ENCODE data around the gene LSM14A.
A peak's percentile ranks its signal among the peaks of the same experiment; 100 is the strongest.

Gene LSM14A

DNA sequence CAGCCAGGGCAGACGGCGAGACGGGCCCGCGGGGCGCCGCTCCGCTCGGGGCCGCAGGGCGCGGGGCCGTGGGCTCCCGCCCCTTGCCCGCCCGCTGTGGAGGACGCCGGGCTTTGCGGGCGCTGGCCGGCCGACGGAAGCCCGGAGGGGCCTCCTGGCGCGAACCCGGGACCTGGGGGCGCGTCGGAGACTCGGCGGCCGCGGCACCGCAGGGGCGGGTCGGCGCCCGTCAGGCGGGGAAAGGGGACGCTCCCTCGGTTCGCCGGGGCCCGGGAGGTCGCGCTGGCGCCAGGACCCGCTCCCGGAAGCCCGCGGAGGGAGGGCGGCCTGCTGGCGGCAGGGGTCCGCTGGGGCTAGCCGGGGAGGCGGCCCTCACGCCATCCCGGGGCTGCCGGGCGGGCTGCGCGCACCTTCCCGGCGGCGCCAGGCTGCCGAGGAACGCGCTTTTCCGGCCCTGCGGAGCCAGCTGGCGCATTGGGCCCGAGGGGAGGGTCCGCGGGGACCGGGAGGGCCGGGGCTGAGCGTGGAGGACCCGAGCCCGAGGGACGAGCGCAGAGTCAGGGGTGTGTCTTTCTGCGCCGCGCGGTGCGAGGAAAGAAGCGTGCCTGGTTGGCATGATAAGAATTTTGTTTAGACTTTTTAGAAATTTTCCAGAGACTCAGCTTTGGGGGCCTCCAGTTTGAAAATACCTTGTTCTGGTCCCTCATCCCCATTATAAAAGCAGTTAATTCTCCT, 82.6 kb downstream of the LSM14A start:
- peak; percentile 75 for DNase-seq (ENCODE audit: low read depth, low spot score)

DNA sequence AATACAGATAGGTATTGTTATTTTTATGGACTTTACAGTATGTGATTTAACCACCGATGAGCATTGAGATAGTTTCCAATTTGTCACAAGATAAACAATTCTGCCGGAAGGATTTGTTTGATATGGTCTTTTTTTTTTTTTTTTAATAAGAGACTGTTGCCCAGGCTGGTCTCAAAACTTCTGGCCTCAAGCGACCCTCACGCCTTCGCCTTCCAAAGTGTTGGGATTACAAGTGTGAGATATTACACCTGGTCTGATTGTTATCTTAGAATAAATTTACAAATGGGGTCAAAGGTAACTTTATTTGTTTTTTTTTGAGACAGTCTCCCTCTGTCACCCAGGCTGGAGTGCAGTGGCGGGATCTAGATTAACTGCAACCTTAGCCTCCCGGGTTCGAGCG, 83.2 kb downstream of the LSM14A start:
- DNase-seq (ENCODE audit: low read depth, low spot score) = no peak

DNA sequence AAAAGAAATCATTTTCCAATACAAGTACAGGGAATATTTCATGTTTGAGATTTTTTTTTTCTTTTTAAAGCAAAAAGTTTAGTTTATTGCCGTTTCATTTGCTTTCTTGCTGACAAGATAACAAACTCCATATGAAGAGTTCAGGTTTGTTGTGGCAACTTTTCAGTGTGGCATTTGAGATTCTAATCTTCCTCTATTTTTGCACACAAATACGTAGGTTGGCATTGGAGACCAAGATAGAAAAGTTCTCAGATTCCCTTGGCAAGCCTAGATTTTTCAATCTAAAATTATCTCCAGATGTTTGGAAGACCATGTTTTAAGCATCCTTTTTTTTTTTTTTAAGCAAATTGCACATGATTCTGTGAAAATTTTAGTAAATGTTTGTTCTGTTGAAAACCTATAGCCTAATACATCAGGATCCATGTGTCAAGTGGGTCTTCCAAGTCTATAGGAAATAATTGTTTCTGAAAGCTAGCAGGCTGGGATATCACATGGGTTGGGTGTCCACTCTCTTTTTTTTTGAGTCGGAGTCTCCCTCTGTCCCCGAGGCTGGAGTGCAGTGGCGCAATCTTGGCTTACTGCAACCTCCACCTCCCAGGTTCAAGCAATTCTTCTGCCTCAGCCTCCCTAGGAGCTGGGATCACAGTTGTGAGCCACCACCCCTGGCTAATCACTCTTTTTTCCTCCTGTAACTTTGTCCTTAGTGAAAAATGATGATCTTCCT, 84.7 kb downstream of the LSM14A start:
- no peak for DNase-seq (ENCODE audit: low read depth, low spot score)

DNA sequence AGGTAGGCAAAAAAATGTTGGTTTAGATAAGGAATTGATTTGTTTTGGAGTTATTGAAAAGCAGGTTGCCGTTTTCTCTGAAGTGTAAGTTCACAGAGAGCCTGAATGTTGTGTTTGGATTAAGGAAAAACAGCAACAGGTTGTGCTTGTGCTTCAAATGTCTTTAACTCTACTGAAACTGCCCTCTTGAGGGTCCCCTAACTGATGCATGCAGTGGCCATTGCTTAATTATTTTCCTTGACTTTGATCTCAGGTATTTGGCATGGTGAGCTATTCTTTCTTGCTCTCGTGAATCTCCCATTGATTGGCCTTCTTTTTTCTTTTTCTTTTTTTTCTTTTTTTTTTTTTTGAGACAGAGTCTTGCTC, 85.2 kb downstream of the LSM14A start:
- DNase-seq (ENCODE audit: low read depth, low spot score) = no peak

DNA sequence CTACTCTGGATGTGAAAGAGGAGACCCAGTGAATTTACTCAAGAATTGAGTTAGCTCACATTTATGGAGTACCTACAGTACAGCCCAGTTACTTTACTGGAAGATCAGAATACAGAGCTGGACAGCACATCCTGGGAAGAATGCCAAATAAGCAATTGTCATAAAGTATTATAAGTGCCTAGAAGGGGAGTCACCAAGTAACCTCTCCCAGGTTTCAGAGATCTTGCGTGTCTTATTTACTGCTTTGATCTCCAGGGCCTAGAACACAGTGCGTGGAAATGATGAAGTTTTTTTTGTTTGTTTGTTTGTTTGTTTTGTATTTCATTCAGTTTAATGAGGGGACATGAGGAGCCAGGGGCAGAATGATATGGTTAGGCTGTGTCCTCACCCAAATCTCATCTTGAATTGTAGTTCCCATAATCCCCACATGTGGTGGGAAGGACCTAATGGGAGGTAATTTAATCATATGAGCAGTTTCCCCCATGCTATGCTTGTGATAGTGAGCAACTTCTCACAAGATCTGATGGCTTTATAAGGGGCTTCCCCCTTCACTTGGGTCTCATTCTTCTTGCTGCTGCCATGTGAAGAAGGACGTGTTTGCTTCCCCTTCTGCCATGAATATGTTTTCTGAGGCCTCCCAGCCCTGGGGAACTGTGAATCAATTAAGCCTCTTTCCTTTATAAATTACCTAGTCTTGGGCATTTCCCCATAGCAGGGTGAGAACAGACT, 87.2 kb downstream of the LSM14A start:
- DNase-seq (ENCODE audit: low read depth, low spot score) = no peak

DNA sequence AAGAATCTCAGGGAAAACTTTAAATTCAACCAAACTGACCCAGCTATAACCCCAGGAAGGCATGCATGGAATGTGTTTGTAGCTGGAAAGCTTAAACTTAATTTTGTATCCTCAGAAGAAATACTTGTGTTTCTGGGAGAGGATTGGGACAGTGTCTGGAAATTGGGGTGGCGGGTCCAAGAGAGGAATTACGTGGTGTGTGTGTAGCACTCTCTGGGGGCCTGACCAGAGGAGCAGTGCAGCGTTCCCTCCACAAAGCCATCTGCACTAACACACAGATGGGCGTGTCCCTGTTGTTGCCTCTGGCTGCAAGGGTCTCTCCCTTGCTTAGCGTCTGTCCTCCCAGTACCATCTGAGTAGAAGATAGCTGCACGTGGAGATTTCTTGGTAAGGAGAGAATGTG, 88.5 kb downstream of the LSM14A start:
- peak; percentile 71 for DNase-seq (ENCODE audit: low read depth, low spot score)

DNA sequence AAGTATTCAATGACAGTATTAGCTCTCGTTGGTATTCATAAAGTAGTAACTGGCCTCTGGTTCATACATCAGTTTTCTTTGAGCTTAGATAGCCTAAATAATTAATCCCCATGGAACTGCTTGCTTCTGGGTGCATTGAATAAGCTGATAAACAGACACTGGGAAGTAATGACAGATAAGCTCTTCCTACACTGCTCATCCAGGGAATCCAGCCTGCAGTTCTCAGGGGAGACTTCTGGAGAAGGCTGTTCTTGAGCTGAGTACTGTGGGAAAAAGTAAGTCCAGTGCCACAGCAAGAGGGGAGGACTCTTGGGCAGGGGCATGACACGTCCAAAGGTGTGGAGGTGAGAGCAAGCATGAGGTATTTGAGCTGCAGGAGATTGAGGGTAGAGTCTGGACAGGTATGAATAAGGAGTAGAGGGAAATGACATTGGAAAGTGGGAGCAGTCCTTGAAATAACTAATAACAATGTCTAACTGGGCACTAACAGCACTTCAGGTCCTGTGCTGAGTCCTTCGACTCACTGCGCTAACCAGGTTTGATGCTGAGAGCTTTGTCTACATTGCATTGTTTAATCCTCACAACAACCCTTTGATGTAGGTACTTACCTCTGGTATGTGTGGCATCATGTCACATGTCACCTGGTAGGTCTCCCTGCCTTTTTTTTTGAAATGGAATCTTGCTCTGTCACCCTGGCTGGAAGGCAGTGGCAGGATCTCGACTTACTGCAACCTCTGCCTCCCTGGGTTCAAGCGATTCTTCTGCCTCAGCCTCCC, 89.2 kb downstream of the LSM14A start:
- no peak for DNase-seq (ENCODE audit: low read depth, low spot score)

DNA sequence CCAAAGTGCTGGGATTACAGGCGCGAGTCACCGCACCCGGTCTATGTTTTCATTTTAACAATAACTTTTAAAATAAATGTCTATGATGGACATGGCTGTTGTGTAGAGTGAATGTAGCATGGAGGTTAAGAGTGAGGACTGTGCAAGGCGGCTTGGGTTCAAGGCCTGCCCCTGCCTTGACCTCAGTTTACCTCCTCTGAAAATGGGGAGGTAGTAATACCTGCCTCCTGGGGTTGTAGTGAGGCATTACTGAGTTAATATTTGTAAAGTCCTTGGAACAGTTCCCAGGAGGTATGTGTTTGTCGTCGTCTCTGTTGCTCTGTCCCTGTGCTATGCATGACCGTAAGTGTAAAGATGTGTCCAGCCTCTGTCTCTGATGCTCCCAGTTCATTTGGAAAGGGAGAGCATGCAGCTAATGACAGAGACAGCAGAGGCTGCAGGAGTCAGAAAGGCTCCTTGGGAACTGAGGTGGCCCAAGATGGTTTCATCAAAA, 91.5 kb downstream of the LSM14A start:
- no peak for DNase-seq (ENCODE audit: low read depth, low spot score)

DNA sequence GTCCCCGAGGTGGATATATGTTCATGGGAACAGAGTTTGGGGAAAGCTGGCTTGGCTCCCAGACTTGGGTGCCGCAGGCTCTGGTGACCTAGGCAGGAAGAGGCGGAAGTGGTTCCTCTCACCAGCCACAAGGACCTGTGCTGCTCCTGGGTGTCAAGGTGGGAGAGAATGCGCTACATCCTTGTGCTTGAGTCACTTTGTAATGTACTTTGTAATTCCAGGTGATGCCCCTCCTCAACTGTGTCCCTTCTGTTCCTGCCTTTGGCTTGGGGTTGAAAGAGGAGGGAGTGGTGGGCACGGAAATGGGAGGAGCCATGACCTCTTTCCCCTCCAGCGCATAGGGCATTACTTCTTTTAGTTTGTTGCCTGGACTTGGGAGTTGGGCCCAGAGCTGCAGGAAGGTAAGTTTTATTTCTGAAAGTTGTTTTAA, 92.9 kb downstream of the LSM14A start:
- no peak for DNase-seq (ENCODE audit: low read depth, low spot score)

DNA sequence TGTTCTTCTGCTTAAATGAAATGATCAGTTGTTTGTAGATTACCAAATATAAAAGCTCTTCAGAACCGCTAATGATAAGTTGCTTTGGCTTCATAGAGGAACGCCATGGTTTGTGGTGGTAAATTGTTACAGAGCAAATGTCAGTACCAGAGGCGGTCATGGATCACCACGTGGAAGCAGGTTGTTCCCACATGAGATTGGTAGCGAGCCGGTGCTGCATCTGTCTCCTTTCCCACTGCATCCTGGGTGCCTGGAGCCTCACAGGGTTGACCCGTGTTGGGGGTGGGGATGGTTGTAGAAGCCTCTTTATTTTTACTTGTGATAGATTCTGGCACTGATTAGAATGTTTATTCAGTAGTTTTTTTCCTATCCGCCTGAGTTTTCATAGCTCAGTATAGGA, 96.8 kb downstream of the LSM14A start:
- no peak for DNase-seq (ENCODE audit: low read depth, low spot score)

DNA sequence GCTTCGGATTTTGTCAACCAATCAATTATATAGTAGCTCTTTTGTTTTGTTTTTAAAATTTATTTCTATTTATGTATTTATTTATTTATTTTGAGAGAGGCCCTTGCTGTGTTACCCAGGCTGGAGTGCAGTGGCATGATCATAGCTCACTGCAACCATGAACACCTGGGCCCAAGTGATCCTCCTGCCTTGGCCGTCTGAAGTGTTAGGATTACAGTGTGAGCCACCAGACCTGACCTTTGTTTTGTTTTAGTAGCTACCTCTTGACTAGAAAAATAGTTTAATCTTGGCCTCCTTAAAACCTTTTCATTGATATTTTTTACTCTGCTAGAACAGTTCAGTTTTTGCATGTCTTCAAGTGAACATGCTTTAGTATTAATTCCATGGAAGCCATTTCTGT, 97.2 kb downstream of the LSM14A start:
- DNase-seq (ENCODE audit: low read depth, low spot score) = no peak

DNA sequence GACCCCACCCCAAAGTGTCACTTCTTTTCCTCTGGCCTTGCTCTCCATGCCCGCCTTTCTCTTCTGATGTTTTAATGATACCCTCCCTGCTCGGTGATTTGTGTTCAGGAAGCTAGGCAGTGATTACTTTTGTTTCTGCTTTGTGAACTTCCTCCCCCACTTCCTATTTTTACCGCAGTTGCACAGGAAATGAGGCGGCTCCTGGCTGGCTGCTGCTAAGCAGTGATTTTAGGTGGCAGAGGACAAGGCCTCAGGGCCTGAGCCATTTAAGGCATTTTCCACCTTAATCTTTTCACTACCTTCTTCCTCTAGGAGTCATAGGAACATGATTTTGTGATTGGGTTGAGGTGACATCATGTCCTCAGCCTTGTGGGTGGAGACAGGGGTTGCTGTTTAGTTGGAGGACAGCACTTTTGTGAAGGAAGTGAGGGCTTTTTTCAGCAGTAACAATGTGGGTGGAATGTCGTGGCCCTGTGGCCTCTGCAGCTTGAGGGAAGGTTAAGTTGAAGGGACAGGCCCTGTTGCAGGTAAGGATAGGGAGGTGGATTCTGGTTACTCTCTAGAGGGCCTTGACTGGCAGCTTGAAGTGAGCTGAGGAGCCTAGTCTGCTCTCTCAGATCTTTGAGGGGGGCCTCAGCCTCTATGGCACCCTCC, 97.8 kb downstream of the LSM14A start:
- DNase-seq (ENCODE audit: low read depth, low spot score) = peak; percentile 72

DNA sequence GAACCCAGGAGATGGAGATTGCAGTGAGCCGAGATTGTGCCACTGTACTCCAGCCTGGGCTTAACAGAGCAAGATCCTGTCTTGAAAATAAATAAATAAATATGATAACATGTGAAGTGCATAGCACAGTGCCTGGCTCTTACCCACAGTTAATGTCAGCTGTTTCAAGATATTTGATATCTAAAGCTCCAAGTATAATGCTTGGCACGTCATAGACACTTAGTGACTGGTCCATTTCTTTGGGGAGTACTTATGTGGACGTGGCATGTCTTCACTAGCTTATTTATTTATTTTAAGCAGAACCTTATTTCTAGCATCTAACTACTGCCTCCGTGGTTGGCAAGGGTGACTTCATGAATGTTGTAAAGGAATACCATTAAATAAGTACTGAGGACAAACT, 100.8 kb downstream of the LSM14A start:
- DNase-seq (ENCODE audit: low read depth, low spot score) = no peak

DNA sequence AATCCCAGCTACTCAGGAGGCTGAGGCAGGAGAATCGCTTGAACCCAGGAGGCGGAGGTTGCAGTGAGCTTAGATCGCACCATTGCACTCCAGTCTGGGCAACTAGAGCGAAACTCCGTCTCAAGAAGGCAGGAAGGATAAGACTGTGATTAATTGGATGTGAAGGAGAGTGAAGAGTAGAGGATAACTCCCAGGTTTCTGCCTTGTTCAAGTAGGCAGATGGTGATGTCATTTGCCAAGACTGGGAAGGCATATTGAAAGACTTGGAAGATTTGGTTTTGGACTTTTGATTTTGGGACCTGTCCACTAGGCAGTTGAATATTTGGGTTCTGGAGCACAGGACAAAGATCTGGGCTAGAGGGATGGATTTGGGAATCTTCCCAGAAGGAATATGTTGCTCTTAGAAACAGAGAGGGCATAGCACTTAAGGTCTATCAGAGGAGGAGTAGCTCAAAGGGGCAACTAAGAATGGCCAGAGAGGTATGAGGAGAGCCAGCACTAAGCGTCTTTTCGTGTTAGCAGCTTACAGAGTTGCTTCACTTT, 102.1 kb downstream of the LSM14A start:
- no peak for DNase-seq (ENCODE audit: low read depth, low spot score)

DNA sequence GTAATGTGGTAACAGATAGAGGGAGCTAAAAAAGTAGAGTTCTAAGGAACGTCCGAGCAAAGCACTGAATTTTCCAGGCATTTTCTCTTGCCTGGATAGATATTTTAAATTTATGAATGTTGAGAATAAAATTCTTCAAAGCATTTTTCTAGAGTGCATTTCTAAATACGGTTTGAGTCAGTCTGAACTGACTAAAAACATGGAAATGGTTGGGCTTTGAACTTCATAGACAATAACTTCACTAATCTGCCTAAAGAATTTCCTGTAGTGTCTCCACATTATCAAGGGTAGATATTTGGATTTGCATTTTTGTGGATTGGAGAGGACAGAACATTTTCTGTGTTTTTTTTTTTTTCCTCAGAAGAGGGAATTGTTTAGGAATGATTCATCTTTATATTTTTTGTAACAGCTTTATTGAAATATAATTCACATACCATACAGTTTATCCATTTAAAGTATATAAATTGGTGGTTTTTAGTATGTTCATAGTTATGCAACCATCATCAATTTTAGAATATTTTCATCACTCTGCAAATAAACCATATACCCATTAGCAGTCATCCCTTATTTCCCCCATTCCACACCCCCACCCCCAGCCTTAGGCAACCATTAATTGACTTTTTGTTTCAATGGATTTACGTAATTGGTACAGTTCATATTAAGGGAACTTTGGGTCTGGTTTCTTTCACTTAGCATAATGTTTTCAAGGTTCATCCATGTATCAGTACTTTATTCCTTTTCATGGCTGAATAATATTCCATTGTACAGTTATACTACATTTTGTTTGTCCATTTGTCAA, 102.7 kb downstream of the LSM14A start:
- DNase-seq (ENCODE audit: low read depth, low spot score) = peak; percentile 84

DNA sequence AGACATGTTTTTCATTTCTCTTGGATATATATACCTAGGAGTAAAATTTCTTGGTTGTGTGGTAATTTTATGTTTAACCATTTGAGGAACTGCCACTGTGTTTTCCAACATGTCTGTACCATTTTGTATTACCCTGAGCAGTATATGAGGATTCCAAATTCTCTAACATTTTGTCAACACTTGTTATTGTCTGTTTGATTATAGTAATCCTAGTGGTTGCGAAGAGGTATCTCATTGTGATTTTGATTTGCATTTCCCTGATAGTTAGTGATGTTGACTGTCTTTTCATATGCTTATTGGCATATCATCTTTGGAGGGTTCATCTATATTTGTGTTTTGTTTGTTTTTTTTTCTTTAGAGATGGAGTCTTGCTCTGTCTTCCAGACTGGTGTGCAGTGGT, 103.4 kb downstream of the LSM14A start:
- no peak for DNase-seq (ENCODE audit: low read depth, low spot score)

DNA sequence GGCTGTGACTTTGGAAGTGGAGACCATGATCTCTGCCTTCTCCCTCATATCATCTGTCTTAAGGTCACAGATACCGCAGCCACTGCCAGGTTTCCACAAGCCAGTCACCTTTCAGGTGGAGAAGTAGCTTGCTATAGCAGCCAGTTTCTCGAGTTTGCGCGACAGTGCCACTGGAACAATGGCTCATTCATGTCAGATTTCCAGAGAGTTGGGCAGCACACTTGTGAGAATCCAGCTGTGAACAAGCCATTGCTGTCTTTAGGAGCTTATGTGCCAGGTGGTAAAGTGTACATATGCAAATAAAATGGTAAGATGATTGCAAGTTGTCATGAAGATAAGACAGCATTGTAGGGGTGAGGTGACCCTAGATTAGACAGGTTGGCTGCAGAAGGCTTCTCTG, 104.3 kb downstream of the LSM14A start:
- no peak for DNase-seq (ENCODE audit: low read depth, low spot score)

DNA sequence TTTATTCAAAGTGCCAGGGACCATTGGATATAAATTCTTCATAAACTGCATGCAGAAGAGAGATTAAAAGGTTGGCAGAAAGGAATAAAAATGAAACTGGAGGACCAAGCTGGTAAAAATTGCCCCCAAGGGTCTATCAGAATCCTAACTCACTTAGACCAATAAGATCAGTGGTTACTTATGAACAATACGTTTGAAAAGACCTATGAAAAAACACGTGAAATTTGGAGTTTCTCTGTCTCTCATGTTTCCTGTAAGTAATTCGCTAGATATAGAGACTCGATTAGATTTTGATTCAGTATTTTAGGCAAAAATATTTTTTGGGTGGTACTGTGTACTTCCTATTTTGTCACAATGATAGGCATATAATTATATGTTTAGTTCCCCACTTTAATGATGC, 104.9 kb downstream of the LSM14A start:
- no peak for DNase-seq (ENCODE audit: low read depth, low spot score)

DNA sequence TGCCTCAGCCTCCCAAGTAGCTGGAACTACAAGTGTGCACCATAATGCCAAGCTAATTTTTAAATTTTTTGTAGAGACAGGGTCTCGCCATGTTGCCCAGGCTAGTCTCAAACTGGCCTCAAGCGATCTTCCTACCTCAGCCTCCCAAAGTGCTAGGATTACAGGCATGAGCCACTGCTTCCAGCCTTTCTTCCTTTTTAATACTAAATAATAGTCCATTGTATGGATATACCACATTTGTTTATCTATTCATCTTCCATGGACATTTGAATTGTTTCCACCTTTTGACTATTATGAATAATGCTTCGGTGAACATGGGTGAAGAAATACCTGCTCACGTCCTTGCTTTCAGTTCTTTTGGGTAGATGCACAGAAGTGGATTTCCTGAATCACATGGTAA, 106.5 kb downstream of the LSM14A start:
- no peak for DNase-seq (ENCODE audit: low read depth, low spot score)
